Activated CD4-positive, alpha-beta T cell treated with anti-CD3 and anti-CD28 coated beads for 36 hours (primary cell): ENCODE measurements around the gene KANK4. TPM values are rescaled to one million over a fixed set of nuclear protein-coding genes. Genes with fewer than 3 reads are reported as not detected.

ENCODE experiments used
- ATAC-seq: fragments of 200-7000 bp; cut with Tn5 transposase; one replicate; pipeline ENCODE4 v1.10.0; 2021; ENCODE audit warnings: mild to moderate bottlenecking, moderate library complexity
- CTCF ChIA-PET: fragments of 350-600 bp; sonication (Branson Sonifier 250); formaldehyde crosslinking; loops from one replicate; lab custom pipeline; 2021; ENCODE audit warnings: antibody characterized with exemption; lab: Charles Lee
- POLR2A ChIA-PET: fragments of 350-600 bp; sonication (Branson Sonifier 250); formaldehyde crosslinking; loops from one replicate; lab custom pipeline; 2021; ENCODE audit warnings: antibody characterized with exemption, inconsistent platforms; lab: Charles Lee
- DNase-seq: peaks from one replicate; pipeline ENCODE4 v3.0.0-alpha.2; 2020
- H3K27ac Mint-ChIP-seq: one replicate; pipeline ENCODE4 v1.8.0; 2021; ENCODE audit warnings: mixed read lengths
- H3K27me3 Mint-ChIP-seq: one replicate; pipeline ENCODE4 v1.8.0; 2021; ENCODE audit warnings: mixed read lengths
- H3K36me3 Mint-ChIP-seq: one replicate; pipeline ENCODE4 v1.8.0; 2021; ENCODE audit warnings: low read depth, mixed read lengths
- H3K4me1 Mint-ChIP-seq: one replicate; pipeline ENCODE4 v1.8.0; 2021; ENCODE audit warnings: mixed read lengths
- H3K4me3 Mint-ChIP-seq: one replicate; pipeline ENCODE4 v1.8.0; 2021; ENCODE audit warnings: mild to moderate bottlenecking, moderate library complexity, mixed read lengths
- H3K9me3 Mint-ChIP-seq: one replicate; pipeline ENCODE4 v1.8.0; 2021; ENCODE audit warnings: low read depth, mixed read lengths
- intact Hi-C, 2 experiments: fragments of 100-400 bp; cut with DNase I in 1 of 2; cut with micrococcal nuclease in 1 of 2; formaldehyde crosslinking; loops; one replicate each; pipeline versions ENCODE4 v1.14.2 to v1.15.1; 2022 to 2024; cut with DNase I, micrococcal nuclease
- total RNA-seq, 2 experiments: library from RNA; stranded (reverse); gene quantifications; one replicate each; pipeline ENCODE4 v1.2.3, GENCODE V29; 2021

The KANK4 gene
- total RNA-seq, result not detected

GRCh38 chr1:62318756-62319544 is at the start of gene KANK4:
Gene KANK4, minus strand, starts transcription at chr1:62319434. Its CDS starts 37,870 bp downstream, at chr1:62281564.
- Mint-ChIP-seq H3K36me3 (no peaks in the 10 kb centered on the region), H3K9me3 (no peaks in the 10 kb centered on the region), H3K4me1 (peaks cover 2% of the 10 kb centered on the region), H3K27me3 (peaks cover 30% of the 10 kb centered on the region), H3K27ac (no peak within 1 kb of the TSS), H3K4me3 (no peak within 1 kb of the TSS)
- ATAC-seq (no peak), DNase-seq (peak; percentile 7)
- ChIA-PET POLR2A (no interaction called here), CTCF (no interaction called here)
- intact Hi-C loops, result no loop called here

GRCh38 chr1:62368989-62369388 is 49.8 kb upstream of the KANK4 start:
- no peaks in the 10 kb centered on the region for H3K9me3 Mint-ChIP-seq
- no peaks in the 10 kb centered on the region for H3K4me1 Mint-ChIP-seq
- no peak overlapping the region for H3K4me3 Mint-ChIP-seq
- intact Hi-C loops, result no loop called here
- no peak overlapping the region for H3K27ac Mint-ChIP-seq
- ChIA-PET CTCF (no interaction called here), POLR2A (no interaction called here)
- H3K27me3 Mint-ChIP-seq, result no peaks in the 10 kb centered on the region
- H3K36me3 Mint-ChIP-seq, result no peaks in the 10 kb centered on the region
- ATAC-seq (no peak), DNase-seq (no peak)

- no peak for ATAC-seq
- POLR2A ChIA-PET, result no interaction called here
- no peaks in the 10 kb centered on the region for H3K27me3 Mint-ChIP-seq
- no peak overlapping the region for H3K4me3 Mint-ChIP-seq
- intact Hi-C loops, result no loop called here
- CTCF ChIA-PET, result no interaction called here
- no peak overlapping the region for H3K27ac Mint-ChIP-seq
- no peak for DNase-seq
- H3K9me3 Mint-ChIP-seq, result no peaks in the 10 kb centered on the region
- no peaks in the 10 kb centered on the region for H3K36me3 Mint-ChIP-seq
- no peaks in the 10 kb centered on the region for H3K4me1 Mint-ChIP-seq
Measured at GRCh38 chr1:62367005-62367557, 47.8 kb upstream of the KANK4 start.

- ChIA-PET CTCF (no interaction called here), POLR2A (no interaction called here)
- H3K36me3 Mint-ChIP-seq, result no peaks in the 10 kb centered on the region
- no peak for DNase-seq
- H3K9me3 Mint-ChIP-seq, result no peaks in the 10 kb centered on the region
- no peaks in the 10 kb centered on the region for H3K4me1 Mint-ChIP-seq
- no peak overlapping the region for H3K27ac Mint-ChIP-seq
- no peaks in the 10 kb centered on the region for H3K27me3 Mint-ChIP-seq
- intact Hi-C loops, result no loop called here
- no peak overlapping the region for H3K4me3 Mint-ChIP-seq
- no peak for ATAC-seq
Measured at GRCh38 chr1:62364721-62365120, 45.5 kb upstream of the KANK4 start.

- peaks cover 5% of the 10 kb centered on the region for H3K4me1 Mint-ChIP-seq
- H3K27ac Mint-ChIP-seq, result no peak overlapping the region
- no peak for ATAC-seq
- H3K27me3 Mint-ChIP-seq, result no peaks in the 10 kb centered on the region
- DNase-seq, result no peak
- H3K4me3 Mint-ChIP-seq, result no peak overlapping the region
- H3K9me3 Mint-ChIP-seq, result no peaks in the 10 kb centered on the region
- intact Hi-C loops, result no loop called here
- ChIA-PET POLR2A (no interaction called here), CTCF (no interaction called here)
- no peaks in the 10 kb centered on the region for H3K36me3 Mint-ChIP-seq
Measured at GRCh38 chr1:62362926-62363325, 43.7 kb upstream of the KANK4 start.

- no peaks in the 10 kb centered on the region for H3K27me3 Mint-ChIP-seq
- DNase-seq (no peak), ATAC-seq (no peak)
- H3K9me3 Mint-ChIP-seq, result no peaks in the 10 kb centered on the region
- ChIA-PET CTCF (no interaction called here), POLR2A (no interaction called here)
- intact Hi-C loops, result no loop called here
- no peak overlapping the region for H3K4me3 Mint-ChIP-seq
- H3K36me3 Mint-ChIP-seq, result no peaks in the 10 kb centered on the region
- peaks cover 5% of the 10 kb centered on the region for H3K4me1 Mint-ChIP-seq
- no peak overlapping the region for H3K27ac Mint-ChIP-seq
Measured at GRCh38 chr1:62362061-62362917, 43.1 kb upstream of the KANK4 start.

GRCh38 chr1:62361431-62361830 is 42.2 kb upstream of the KANK4 start:
- ChIA-PET CTCF (no interaction called here), POLR2A (no interaction called here)
- Mint-ChIP-seq H3K36me3 (no peaks in the 10 kb centered on the region), H3K27ac (no peak overlapping the region), H3K27me3 (no peaks in the 10 kb centered on the region), H3K9me3 (no peaks in the 10 kb centered on the region), H3K4me1 (peaks cover 9% of the 10 kb centered on the region), H3K4me3 (no peak overlapping the region)
- DNase-seq (no peak), ATAC-seq (no peak)
- intact Hi-C loops, result no loop called here

GRCh38 chr1:62358665-62359373 is 39.6 kb upstream of the KANK4 start:
- Mint-ChIP-seq H3K36me3 (no peaks in the 10 kb centered on the region), H3K9me3 (no peaks in the 10 kb centered on the region), H3K27ac (no peak overlapping the region), H3K27me3 (no peaks in the 10 kb centered on the region), H3K4me3 (no peak overlapping the region), H3K4me1 (peaks cover 11% of the 10 kb centered on the region)
- POLR2A ChIA-PET, result interaction anchor here (0.8 kb wide), 1 partner anchor 427 kb away, joined by 3 read pairs; no protein-coding TSS in a partner anchor
- CTCF ChIA-PET, result interaction anchor here (0.7 kb wide), 1 partner anchor 1855 kb away, joined by 3 read pairs; no protein-coding TSS in a partner anchor
- DNase-seq (no peak), ATAC-seq (no peak)
- intact Hi-C loops, result no loop called here

- no peak for DNase-seq
- ChIA-PET POLR2A (no interaction called here), CTCF (no interaction called here)
- no peak overlapping the region for H3K27ac Mint-ChIP-seq
- no peaks in the 10 kb centered on the region for H3K27me3 Mint-ChIP-seq
- ATAC-seq, result no peak
- intact Hi-C loops, result no loop called here
- no peaks in the 10 kb centered on the region for H3K9me3 Mint-ChIP-seq
- H3K4me3 Mint-ChIP-seq, result no peak overlapping the region
- no peaks in the 10 kb centered on the region for H3K36me3 Mint-ChIP-seq
- H3K4me1 Mint-ChIP-seq, result peaks cover 11% of the 10 kb centered on the region
Measured at GRCh38 chr1:62357916-62358315, 38.7 kb upstream of the KANK4 start.

GRCh38 chr1:62356257-62356835 is 37.1 kb upstream of the KANK4 start:
- Mint-ChIP-seq H3K4me1 (peaks cover 11% of the 10 kb centered on the region), H3K27ac (no peak overlapping the region), H3K4me3 (no peak overlapping the region), H3K36me3 (no peaks in the 10 kb centered on the region), H3K27me3 (no peaks in the 10 kb centered on the region), H3K9me3 (no peaks in the 10 kb centered on the region)
- POLR2A ChIA-PET, result no interaction called here
- ATAC-seq, result peak; percentile 79
- CTCF ChIA-PET, result no interaction called here
- DNase-seq, result peak; percentile 45
- intact Hi-C loops, result no loop called here

GRCh38 chr1:62355095-62355494 is 35.9 kb upstream of the KANK4 start:
- peaks cover 11% of the 10 kb centered on the region for H3K4me1 Mint-ChIP-seq
- ChIA-PET POLR2A (no interaction called here), CTCF (no interaction called here)
- H3K36me3 Mint-ChIP-seq, result no peaks in the 10 kb centered on the region
- no peak for ATAC-seq
- no peak overlapping the region for H3K4me3 Mint-ChIP-seq
- H3K9me3 Mint-ChIP-seq, result no peaks in the 10 kb centered on the region
- no peaks in the 10 kb centered on the region for H3K27me3 Mint-ChIP-seq
- H3K27ac Mint-ChIP-seq, result no peak overlapping the region
- intact Hi-C loops, result no loop called here
- DNase-seq, result no peak
